ENCODE measurements around the gene SLC11A1. TPM values are rescaled to one million over a fixed set of nuclear protein-coding genes. Genes with fewer than 3 reads are reported as not detected.

The SLC11A1 gene
- total RNA-seq, 3 donors from 2014 or later, result 0.05 to 0.61 (median 0.05) TPM

DNA sequence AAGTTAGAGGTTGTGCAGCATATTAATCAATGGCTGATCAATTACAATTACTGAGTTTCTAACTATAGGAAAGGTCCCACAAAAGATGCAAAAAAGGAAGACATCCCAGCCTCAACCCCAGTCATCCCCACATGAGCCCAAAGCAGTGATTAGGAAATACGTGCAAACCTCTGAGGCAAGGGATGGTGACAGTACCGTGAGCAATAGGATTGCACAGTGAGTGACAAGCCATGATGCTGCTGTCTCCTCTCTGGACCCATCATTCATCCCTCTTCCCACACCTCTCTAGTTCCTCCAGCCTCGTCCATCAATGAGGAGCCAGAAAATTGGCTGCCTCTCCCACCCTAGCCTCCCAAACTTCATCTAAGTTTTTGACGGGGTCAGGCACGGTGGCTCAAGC lies 4.0 kb upstream of the SLC11A1 start:
- Mint-ChIP-seq H3K27me3 (ENCODE audit: low read depth) (no peaks in the 10 kb centered on the region), H3K36me3 (ENCODE audit: insufficient read depth) (no peaks in the 10 kb centered on the region), H3K4me1 (ENCODE audit: low read depth) (no peaks in the 10 kb centered on the region), H3K9me3 (no peaks in the 10 kb centered on the region), H3K4me3 (no peak overlapping the region)
- ATAC-seq (no peak), DNase-seq (no peak)

DNA sequence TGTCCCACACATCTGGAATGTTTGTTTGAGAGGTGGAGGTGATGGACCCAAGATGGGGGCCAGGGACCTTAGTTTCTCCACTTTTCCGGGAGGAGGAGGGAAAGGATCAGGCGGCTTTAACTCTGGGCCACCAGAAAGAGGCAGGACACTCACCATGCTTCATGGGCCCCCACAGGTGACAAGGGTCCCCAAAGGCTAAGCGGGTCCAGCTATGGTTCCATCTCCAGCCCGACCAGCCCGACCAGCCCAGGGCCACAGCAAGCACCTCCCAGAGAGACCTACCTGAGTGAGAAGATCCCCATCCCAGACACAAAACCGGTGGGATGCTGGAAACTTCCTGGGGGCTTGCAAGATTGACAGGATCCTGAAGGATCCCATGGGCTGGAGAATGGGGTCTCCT lies 712 bp downstream of the SLC11A1 start:
- Mint-ChIP-seq H3K27me3 (ENCODE audit: low read depth) (no peaks in the 10 kb centered on the region), H3K36me3 (ENCODE audit: insufficient read depth) (no peaks in the 10 kb centered on the region), H3K4me3 (no peak overlapping the region), H3K4me1 (ENCODE audit: low read depth) (peaks cover 5% of the 10 kb centered on the region), H3K9me3 (no peaks in the 10 kb centered on the region)
- no peak for DNase-seq
- no peak for ATAC-seq

DNA sequence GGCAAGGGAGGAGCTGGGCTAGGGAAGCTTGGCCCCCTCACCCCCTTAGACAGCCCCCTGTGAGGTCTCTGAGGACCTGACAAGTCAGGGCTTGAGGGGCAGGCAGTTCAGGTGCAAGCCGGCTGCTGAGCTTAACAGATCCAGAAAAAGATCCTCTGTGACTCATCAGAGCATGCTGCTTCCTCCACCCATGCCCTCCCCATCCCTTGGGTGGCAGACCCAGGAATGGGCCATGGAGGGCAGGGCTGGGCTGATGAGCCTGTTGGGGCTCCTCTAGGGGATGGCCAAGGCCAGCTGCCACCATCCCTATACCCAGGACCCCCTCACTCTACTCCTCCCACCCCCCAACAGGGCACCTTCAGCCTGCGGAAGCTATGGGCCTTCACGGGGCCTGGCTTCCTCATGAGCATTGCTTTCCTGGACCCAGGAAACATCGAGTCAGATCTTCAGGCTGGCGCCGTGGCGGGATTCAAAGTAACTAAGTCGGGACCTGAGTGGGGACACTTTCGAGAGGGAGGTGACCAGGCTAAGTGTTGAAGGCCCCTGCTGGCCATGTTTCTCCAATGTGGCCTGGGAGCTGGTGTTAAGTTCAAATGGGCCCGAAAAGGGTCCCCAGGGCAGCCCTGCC lies 1.9 kb downstream of the SLC11A1 start:
- Mint-ChIP-seq H3K4me1 (ENCODE audit: low read depth) (peaks cover 5% of the 10 kb centered on the region), H3K36me3 (ENCODE audit: insufficient read depth) (no peaks in the 10 kb centered on the region), H3K27me3 (ENCODE audit: low read depth) (no peaks in the 10 kb centered on the region), H3K4me3 (no peak overlapping the region), H3K9me3 (no peaks in the 10 kb centered on the region)
- no peak for DNase-seq
- no peak for ATAC-seq

- Mint-ChIP-seq H3K36me3 (ENCODE audit: insufficient read depth) (no peaks in the 10 kb centered on the region), H3K9me3 (no peaks in the 10 kb centered on the region), H3K4me1 (ENCODE audit: low read depth) (peaks cover 5% of the 10 kb centered on the region), H3K27me3 (ENCODE audit: low read depth) (no peaks in the 10 kb centered on the region), H3K4me3 (no peak overlapping the region)
- ATAC-seq (no peak), DNase-seq (no peak)
Measured at GRCh38 chr2:218384975-218385374, 2.9 kb downstream of the SLC11A1 start.

DNA sequence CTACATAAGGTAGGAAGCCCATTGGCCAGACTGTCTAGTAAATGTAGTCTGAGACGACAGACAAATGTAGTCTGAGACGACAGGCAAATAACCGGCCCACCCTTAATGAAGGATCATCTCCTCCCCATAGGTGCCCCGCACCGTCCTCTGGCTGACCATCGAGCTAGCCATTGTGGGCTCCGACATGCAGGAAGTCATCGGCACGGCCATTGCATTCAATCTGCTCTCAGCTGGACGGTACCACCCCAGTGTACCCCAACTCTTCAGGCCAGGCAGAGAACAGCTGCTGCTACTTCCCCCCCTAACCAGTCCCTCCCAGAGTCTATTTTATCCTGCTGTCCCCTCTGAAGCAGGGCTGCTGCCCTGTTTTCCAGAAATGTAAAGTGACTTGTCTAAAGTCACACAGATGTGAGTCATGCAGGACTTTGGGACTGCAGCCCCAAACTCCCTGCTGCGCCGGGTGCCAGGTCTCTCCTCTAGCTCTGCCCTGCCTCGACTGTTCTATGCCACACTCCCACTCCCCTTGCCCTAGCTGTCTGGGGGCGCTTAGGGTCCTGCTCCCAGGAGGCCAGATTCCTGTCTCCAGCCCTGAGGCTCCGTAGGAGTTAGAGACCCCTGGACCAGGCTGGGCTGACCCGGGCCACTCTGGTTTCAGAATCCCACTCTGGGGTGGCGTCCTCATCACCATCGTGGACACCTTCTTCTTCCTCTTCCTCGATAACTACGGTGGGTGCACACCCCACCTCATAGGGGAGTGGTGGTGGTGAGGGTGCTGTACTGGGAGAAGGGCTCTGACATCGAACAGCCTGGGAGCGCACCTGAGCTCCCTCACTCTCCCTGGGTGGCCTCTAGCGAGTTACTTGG lies 4.7 kb downstream of the SLC11A1 start:
- Mint-ChIP-seq H3K27me3 (ENCODE audit: low read depth) (no peaks in the 10 kb centered on the region), H3K9me3 (no peaks in the 10 kb centered on the region), H3K4me3 (no peak overlapping the region), H3K36me3 (ENCODE audit: insufficient read depth) (no peaks in the 10 kb centered on the region), H3K4me1 (ENCODE audit: low read depth) (peaks cover 5% of the 10 kb centered on the region)
- no peak for DNase-seq
- peak in 1 of 2 donors; percentile 21 for ATAC-seq

GRCh38 chr2:218387369-218388194 lies 5.5 kb downstream of the SLC11A1 start:
- ATAC-seq, result peak; percentile 49 to 56
- Mint-ChIP-seq H3K4me3 (peak overlapping the region; percentile 42), H3K36me3 (ENCODE audit: insufficient read depth) (no peaks in the 10 kb centered on the region), H3K9me3 (no peaks in the 10 kb centered on the region), H3K4me1 (ENCODE audit: low read depth) (peaks cover 5% of the 10 kb centered on the region), H3K27me3 (ENCODE audit: low read depth) (no peaks in the 10 kb centered on the region)
- no peak for DNase-seq

DNA sequence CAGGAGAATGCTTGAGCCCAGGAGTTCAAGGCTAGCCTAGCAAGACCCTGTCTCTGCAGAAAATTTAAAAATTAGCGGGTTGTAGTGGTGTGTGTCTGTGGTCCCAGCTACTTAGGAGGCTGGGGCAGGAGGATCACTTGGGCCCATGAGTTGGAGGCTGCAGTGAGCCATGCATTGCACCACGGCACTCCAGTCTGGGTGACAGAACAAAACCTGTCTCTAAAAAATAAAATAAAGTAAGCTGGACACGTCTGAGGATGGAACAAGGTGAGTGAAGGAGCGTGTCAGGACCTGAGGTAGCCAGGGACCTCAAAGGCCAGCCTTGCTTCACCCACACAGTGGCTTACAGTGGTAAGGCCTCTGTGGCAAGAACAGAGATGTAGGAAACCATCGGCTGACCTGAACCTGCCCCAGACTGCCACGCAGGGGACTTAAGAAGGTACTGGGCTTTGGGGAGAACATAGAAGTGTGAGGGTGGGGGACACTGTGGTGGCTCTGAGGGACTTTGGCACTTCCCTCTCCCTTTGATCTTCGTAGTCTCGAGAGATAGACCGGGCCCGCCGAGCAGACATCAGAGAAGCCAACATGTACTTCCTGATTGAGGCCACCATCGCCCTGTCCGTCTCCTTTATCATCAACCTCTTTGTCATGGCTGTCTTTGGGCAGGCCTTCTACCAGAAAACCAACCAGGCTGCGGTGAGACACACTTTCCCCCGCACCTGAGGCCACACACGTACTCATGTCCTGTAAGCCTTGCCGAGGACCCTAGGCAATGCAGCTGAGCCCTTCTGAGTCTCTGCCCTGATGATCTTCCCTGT lies 7.5 kb downstream of the SLC11A1 start:
- no peaks in the 10 kb centered on the region for H3K27me3 Mint-ChIP-seq (ENCODE audit: low read depth)
- no peak for DNase-seq

DNA sequence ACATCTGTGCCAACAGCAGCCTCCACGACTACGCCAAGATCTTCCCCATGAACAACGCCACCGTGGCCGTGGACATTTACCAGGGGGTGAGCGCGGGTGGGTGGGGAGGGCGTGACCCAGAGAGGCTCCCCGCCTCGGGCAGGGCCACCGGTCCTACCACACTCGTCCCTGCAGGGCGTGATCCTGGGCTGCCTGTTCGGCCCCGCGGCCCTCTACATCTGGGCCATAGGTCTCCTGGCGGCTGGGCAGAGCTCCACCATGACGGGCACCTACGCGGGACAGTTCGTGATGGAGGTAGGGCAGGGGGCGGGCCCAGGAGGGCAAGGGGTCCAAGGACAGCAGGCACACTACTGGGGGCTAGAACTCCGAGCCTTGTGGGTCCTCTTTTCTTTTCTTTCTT lies 9.1 kb downstream of the SLC11A1 start:
- Mint-ChIP-seq H3K4me3 (no peak overlapping the region), H3K27me3 (ENCODE audit: low read depth) (no peaks in the 10 kb centered on the region), H3K36me3 (ENCODE audit: insufficient read depth) (no peaks in the 10 kb centered on the region), H3K9me3 (no peaks in the 10 kb centered on the region), H3K4me1 (ENCODE audit: low read depth) (peaks cover 21% of the 10 kb centered on the region)
- no peak for ATAC-seq
- DNase-seq, result no peak

More for the DNA sequence above, 7.5 kb downstream of the SLC11A1 start:
- H3K36me3 Mint-ChIP-seq (ENCODE audit: insufficient read depth), result no peaks in the 10 kb centered on the region
- peaks cover 11% of the 10 kb centered on the region for H3K4me1 Mint-ChIP-seq (ENCODE audit: low read depth)
- H3K4me3 Mint-ChIP-seq, result no peak overlapping the region
- no peaks in the 10 kb centered on the region for H3K9me3 Mint-ChIP-seq
- no peak for ATAC-seq

- Mint-ChIP-seq H3K9me3 (no peaks in the 10 kb centered on the region), H3K4me3 (no peak overlapping the region), H3K27me3 (ENCODE audit: low read depth) (no peaks in the 10 kb centered on the region), H3K36me3 (ENCODE audit: insufficient read depth) (no peaks in the 10 kb centered on the region), H3K4me1 (ENCODE audit: low read depth) (peaks cover 29% of the 10 kb centered on the region)
- DNase-seq (no peak), ATAC-seq (no peak)
Measured at GRCh38 chr2:218392459-218392858, 10.4 kb downstream of the SLC11A1 start.

GRCh38 chr2:218392891-218393462 lies 10.9 kb downstream of the SLC11A1 start:
- H3K36me3 Mint-ChIP-seq (ENCODE audit: insufficient read depth), result no peaks in the 10 kb centered on the region
- no peaks in the 10 kb centered on the region for H3K9me3 Mint-ChIP-seq
- ATAC-seq (no peak), DNase-seq (no peak)
- no peak overlapping the region for H3K4me3 Mint-ChIP-seq
- H3K27me3 Mint-ChIP-seq (ENCODE audit: low read depth), result no peaks in the 10 kb centered on the region
- peaks cover 35% of the 10 kb centered on the region for H3K4me1 Mint-ChIP-seq (ENCODE audit: low read depth)

DNA sequence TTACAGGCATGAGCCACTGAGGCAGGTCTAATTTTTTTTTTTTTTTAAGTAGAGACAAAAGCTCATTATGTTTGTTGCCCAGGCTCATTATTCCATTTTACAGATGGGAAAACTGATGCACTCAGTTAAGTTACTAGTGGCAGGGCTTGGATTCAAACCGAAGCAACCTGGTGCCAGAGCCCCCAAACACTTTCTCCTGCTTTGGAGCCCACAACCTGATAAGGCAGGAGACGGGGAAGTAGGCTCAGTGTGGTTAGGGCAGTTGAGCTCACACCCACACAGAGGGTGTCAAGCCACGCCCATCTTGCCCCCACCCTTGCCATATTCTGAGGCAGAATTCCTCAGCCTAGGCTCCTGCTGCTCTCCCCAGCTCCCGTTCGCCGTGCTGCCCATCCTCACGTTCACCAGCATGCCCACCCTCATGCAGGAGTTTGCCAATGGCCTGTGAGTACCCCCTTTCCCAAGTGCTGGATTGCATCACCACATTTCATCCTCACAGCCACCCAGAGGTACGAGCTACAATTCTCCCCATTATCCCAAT lies 11.7 kb downstream of the SLC11A1 start:
- Mint-ChIP-seq H3K36me3 (ENCODE audit: insufficient read depth) (no peaks in the 10 kb centered on the region), H3K4me1 (ENCODE audit: low read depth) (peaks cover 36% of the 10 kb centered on the region), H3K4me3 (no peak overlapping the region), H3K9me3 (no peaks in the 10 kb centered on the region), H3K27me3 (ENCODE audit: low read depth) (no peaks in the 10 kb centered on the region)
- DNase-seq (no peak), ATAC-seq (no peak)

- Mint-ChIP-seq H3K36me3 (ENCODE audit: insufficient read depth) (no peaks in the 10 kb centered on the region), H3K4me3 (no peak overlapping the region), H3K27me3 (ENCODE audit: low read depth) (no peaks in the 10 kb centered on the region), H3K9me3 (no peaks in the 10 kb centered on the region), H3K4me1 (ENCODE audit: low read depth) (peaks cover 36% of the 10 kb centered on the region)
- ATAC-seq (no peak), DNase-seq (no peak)
Measured at GRCh38 chr2:218394298-218395089, 12.4 kb downstream of the SLC11A1 start.

DNA sequence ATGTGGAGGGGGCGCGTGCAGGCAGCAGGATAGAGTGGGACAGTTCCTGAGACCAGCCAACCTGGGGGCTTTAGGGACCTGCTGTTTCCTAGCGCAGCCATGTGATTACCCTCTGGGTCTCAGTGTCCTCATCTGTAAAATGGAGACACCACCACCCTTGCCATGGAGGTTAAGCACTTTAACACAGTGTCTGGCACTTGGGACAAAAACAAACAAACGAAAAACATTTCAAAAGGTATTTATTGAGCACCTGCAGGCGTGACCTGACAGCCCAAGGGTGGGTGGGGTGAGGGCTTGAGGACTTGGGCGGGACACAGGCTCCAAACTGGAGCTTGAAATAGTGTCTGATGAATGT lies 13.0 kb downstream of the SLC11A1 start:
- no peak overlapping the region for H3K4me3 Mint-ChIP-seq
- no peaks in the 10 kb centered on the region for H3K27me3 Mint-ChIP-seq (ENCODE audit: low read depth)
- no peaks in the 10 kb centered on the region for H3K36me3 Mint-ChIP-seq (ENCODE audit: insufficient read depth)
- no peak for DNase-seq
- ATAC-seq, result no peak
- peaks cover 36% of the 10 kb centered on the region for H3K4me1 Mint-ChIP-seq (ENCODE audit: low read depth)
- H3K9me3 Mint-ChIP-seq, result no peaks in the 10 kb centered on the region
